MV-4-11 (cell line): ENCODE measurements around the gene RBM26.
"Not testable (repeated sequence)": the region's sequence is repeated elsewhere in the genome, so short reads cannot be mapped to it uniquely, and the experiment has no call there.

ENCODE experiments used
- DNase-seq: peaks from one replicate; lab custom pipeline; 2025; lab: John Stamatoyannopoulos, UW

RBM26 gene

GRCh38 chr13:79318664-79319063 is 87.4 kb downstream of the RBM26 start:
- DNase-seq = no peak

- DNase-seq = no peak
These were observed 88.2 kb downstream of the RBM26 start for GRCh38 chr13:79317856-79318255.

- DNase-seq = no peak
These were observed 91.4 kb downstream of the RBM26 start for GRCh38 chr13:79314652-79315051.

- DNase-seq = no peak
These were observed 93.7 kb downstream of the RBM26 start for GRCh38 chr13:79312340-79312855.

GRCh38 chr13:79311386-79311785 is 94.7 kb downstream of the RBM26 start:
- no peak for DNase-seq

- no peak for DNase-seq
These were observed 96.4 kb downstream of the RBM26 start for GRCh38 chr13:79309690-79310089.

- DNase-seq = no peak
These were observed 98.2 kb downstream of the RBM26 start for GRCh38 chr13:79307866-79308298.

- no peak for DNase-seq
These were observed 98.6 kb downstream of the RBM26 start for GRCh38 chr13:79307433-79307861.

GRCh38 chr13:79306650-79307049 is 99.4 kb downstream of the RBM26 start:
- no peak for DNase-seq

- DNase-seq = peak; percentile 61
These were observed 108.9 kb downstream of the RBM26 start for GRCh38 chr13:79297128-79297527.

- DNase-seq = no peak
These were observed 109.9 kb downstream of the RBM26 start for GRCh38 chr13:79295906-79296706.

- no peak for DNase-seq
These were observed 115.3 kb downstream of the RBM26 start for GRCh38 chr13:79290595-79291244.

- peak; percentile 87 for DNase-seq
These were observed 116.5 kb downstream of the RBM26 start for GRCh38 chr13:79289571-79289970.

GRCh38 chr13:79287939-79288795 is 117.9 kb downstream of the RBM26 start:
- DNase-seq = no peak

- DNase-seq = no peak
These were observed 120.9 kb downstream of the RBM26 start for GRCh38 chr13:79285159-79285558.

- no peak for DNase-seq
These were observed 122.3 kb downstream of the RBM26 start for GRCh38 chr13:79283742-79284141.

GRCh38 chr13:79282976-79283375 is 123.1 kb downstream of the RBM26 start:
- peak; percentile 94 for DNase-seq

GRCh38 chr13:79282508-79282907 is 123.5 kb downstream of the RBM26 start:
- no peak for DNase-seq

- DNase-seq = no peak
These were observed 124.7 kb downstream of the RBM26 start for GRCh38 chr13:79281339-79281747.

- DNase-seq = not testable (repeated sequence)
These were observed 126.3 kb downstream of the RBM26 start for GRCh38 chr13:79279735-79280134.

- no peak for DNase-seq
These were observed 133.0 kb downstream of the RBM26 start for GRCh38 chr13:79273045-79273444.

- no peak for DNase-seq
These were observed 134.4 kb downstream of the RBM26 start for GRCh38 chr13:79271616-79272015.
